Measurements from ENCODE around the gene NOS1.

NOS1 gene

GRCh38 chr12:117328556-117329100, 32.8 kb downstream of the NOS1 start:
- no peak for DNase-seq

- DNase-seq, result no peak
Measured at GRCh38 chr12:117322428-117322827, 39.0 kb downstream of the NOS1 start.

GRCh38 chr12:117321572-117321971, 39.9 kb downstream of the NOS1 start:
- DNase-seq, result no peak

- DNase-seq, result no peak
Measured at GRCh38 chr12:117318591-117318990, 42.8 kb downstream of the NOS1 start.

- DNase-seq, result no peak
Measured at GRCh38 chr12:117316336-117316735, 45.1 kb downstream of the NOS1 start.

- DNase-seq, result no peak
Measured at GRCh38 chr12:117313926-117314325, 47.5 kb downstream of the NOS1 start.

- DNase-seq, result no peak
Measured at GRCh38 chr12:117312770-117313169, 48.7 kb downstream of the NOS1 start.

- no peak for DNase-seq
Measured at GRCh38 chr12:117309276-117309925, 52.0 kb downstream of the NOS1 start.

GRCh38 chr12:117300174-117300573, 61.3 kb downstream of the NOS1 start:
- DNase-seq, result no peak

- DNase-seq, result no peak
Measured at GRCh38 chr12:117298648-117299225, 62.7 kb downstream of the NOS1 start.

GRCh38 chr12:117298191-117298590, 63.2 kb downstream of the NOS1 start:
- no peak for DNase-seq

GRCh38 chr12:117294189-117294603, 67.2 kb downstream of the NOS1 start:
- DNase-seq, result no peak

GRCh38 chr12:117293510-117293909, 67.9 kb downstream of the NOS1 start:
- DNase-seq, result no peak

- no peak for DNase-seq
Measured at GRCh38 chr12:117292688-117293087, 68.7 kb downstream of the NOS1 start.

GRCh38 chr12:117284140-117284539, 77.3 kb downstream of the NOS1 start:
- DNase-seq, result no peak

- no peak for DNase-seq
Measured at GRCh38 chr12:117282490-117282889, 78.9 kb downstream of the NOS1 start.

GRCh38 chr12:117280019-117280680, 81.3 kb downstream of the NOS1 start:
- no peak for DNase-seq

- no peak for DNase-seq
Measured at GRCh38 chr12:117279606-117280005, 81.8 kb downstream of the NOS1 start.

- DNase-seq, result no peak
Measured at GRCh38 chr12:117277875-117278274, 83.6 kb downstream of the NOS1 start.

GRCh38 chr12:117273091-117273490, 88.3 kb downstream of the NOS1 start:
- DNase-seq, result no peak

- no peak for DNase-seq
Measured at GRCh38 chr12:117272690-117273089, 88.7 kb downstream of the NOS1 start.

- no peak for DNase-seq
Measured at GRCh38 chr12:117262749-117263148, 98.7 kb downstream of the NOS1 start.

- no peak for DNase-seq
Measured at GRCh38 chr12:117261247-117261646, 100.2 kb downstream of the NOS1 start.

- DNase-seq, result no peak
Measured at GRCh38 chr12:117255386-117255785, 106.0 kb downstream of the NOS1 start.

All from NCI-H2081 treated with DMSO at 0.1 percent for 48 hours (cell line).